ENCODE results near the gene HEG1. TPM values are rescaled to one million over a fixed set of nuclear protein-coding genes. Genes with fewer than 3 reads are reported as not detected.

Gene HEG1
- polyA plus RNA-seq, 3 donors = 7.0 to 36.6 (median 14.1) TPM

DNA sequence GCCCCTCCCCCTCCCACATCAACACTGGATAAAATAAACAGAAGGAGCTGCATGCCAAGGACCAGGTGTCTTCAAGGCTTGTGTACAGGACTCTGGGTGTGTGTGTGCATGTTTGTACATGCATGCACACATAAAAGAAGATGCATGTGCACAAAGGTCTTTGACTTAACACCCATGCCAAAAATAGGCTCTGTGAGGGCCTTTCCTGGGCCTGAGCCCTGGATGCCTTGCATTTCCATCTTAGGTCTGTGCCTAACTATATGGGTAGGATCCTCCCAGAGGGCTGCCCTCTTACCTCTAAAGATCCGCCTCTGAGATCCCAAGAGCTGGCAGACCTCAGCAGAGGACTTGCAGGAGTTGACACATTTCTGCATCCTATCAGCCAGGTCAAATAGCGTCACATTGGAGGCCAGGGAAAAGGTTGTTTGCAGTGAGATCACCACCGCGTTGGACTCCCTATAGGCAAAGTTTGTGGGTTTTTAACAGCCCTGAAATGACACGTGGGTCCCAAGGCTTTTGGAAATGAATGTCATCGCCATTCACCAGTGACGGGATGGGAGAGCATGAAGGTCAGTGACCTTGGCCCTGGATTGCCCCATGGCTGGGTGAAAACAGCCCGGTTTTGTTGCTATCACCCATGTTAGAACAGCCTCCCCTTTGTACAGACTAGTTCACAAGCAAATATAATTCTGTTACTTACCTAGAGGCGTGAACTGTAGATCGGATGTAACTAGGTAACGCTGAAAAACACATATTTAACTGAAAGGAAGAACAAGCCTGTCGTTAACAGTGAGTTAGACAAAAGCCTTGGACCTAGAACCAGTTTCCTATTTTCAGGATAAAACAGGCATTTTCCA lies 54.0 kb downstream of the HEG1 start:
- WGBS, 3 donors = 62 to 87% (median 81%) methylated on average over 12 of the region's 12 CpGs
- no peak overlapping the region for H3K27ac ChIP-seq (ENCODE audit: low read depth, low read length)

DNA sequence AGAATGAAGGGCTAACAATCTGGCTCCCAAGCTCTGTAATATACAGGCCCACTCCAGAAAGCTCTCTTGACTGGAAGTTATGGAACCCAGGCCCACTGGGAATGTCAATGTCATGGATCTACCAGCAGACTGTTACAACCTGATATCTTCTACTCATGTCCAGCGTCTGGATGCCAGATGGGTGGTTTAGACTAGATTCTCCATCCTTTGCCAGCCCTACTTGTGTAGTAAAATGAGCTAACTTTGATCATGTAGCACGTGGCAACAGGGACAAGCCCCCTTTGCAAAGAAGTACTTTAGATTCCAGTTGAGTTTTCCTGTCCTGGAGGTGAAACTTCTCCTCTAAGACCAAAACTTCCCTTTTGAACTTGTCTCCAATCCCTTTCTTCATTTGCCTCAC lies 55.1 kb downstream of the HEG1 start:
- 88 to 95% (median 89%) methylated on average over 2 of the region's 2 CpGs for WGBS, 3 donors

DNA sequence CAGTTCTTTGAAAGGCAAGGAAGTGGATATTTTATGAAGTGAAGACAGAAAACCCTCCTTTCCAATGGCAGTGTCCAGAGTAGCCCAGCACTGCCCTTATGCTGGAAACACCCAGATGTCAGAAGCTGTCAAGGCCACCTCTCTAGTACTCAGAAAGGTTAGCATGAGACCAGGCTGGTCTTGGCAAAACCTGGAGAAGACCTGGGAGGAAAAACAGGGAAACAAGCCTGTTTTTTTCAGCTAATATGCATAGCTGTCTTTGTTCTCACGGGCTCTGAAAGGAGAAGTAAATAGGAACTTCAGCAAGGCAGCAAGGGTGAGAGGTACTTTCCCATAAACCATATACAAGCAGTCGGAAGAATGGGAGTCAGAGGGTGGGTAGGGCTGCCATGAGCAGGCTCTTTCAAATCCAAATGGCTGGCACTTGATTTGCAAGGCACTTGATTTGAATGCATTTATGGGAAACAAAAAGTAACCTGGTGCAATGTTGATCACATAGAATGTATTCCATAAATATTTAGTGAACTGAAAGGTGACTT lies 55.8 kb downstream of the HEG1 start:
- H3K27ac ChIP-seq (ENCODE audit: low read depth, low read length) = no peak overlapping the region
- WGBS, 3 donors = 35 to 68% (median 57%) methylated on average over 2 of the region's 2 CpGs

More for the DNA sequence above, 55.1 kb downstream of the HEG1 start:
- H3K27ac ChIP-seq (ENCODE audit: low read depth, low read length) = no peak overlapping the region

DNA sequence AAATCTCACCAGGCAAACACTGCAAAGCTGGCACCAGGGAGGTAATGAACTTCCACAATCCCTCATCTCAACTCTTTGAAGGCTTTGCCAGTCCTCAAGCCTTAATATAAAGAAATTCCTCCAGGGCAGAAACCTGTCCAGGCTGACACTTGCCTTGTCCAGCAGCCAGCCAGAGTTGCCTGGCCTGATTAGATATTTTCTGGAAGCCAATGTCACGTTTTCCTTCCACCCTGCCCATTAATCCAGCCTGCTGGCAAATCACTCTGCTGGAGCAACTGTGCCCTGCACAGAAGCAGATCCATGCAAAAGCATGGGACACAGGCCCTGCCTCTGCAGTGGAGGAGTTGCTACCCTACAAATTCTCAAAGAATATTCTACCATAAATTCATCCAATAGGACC lies 56.5 kb downstream of the HEG1 start:
- WGBS, 3 donors = 12 to 53% (median 26%) methylated on average over 1 of the region's 1 CpG
- no peak overlapping the region for H3K27ac ChIP-seq (ENCODE audit: low read depth, low read length)

DNA sequence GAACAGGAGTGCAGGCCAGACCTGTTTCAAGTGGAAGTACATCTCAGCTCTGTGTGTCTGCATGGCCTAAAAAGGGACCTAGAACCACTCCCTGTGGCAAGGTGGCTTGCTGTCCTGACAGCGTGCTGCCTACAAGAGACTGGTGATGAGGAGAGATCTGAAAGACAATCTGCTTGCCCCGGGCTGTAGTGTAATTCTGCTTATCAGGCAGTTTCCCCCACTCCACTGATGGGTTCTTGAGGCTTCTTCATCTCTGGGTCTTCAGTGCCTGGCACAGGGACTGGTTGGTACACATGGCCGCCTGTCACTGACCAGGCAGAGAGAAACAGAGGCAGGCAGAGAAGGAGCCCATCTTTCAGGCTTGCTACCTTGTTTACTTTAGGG lies 57.6 kb downstream of the HEG1 start:
- H3K27ac ChIP-seq (ENCODE audit: low read depth, low read length) = no peak overlapping the region
- WGBS, 3 donors = 93 to 96% (median 95%) methylated on average over 3 of the region's 3 CpGs

DNA sequence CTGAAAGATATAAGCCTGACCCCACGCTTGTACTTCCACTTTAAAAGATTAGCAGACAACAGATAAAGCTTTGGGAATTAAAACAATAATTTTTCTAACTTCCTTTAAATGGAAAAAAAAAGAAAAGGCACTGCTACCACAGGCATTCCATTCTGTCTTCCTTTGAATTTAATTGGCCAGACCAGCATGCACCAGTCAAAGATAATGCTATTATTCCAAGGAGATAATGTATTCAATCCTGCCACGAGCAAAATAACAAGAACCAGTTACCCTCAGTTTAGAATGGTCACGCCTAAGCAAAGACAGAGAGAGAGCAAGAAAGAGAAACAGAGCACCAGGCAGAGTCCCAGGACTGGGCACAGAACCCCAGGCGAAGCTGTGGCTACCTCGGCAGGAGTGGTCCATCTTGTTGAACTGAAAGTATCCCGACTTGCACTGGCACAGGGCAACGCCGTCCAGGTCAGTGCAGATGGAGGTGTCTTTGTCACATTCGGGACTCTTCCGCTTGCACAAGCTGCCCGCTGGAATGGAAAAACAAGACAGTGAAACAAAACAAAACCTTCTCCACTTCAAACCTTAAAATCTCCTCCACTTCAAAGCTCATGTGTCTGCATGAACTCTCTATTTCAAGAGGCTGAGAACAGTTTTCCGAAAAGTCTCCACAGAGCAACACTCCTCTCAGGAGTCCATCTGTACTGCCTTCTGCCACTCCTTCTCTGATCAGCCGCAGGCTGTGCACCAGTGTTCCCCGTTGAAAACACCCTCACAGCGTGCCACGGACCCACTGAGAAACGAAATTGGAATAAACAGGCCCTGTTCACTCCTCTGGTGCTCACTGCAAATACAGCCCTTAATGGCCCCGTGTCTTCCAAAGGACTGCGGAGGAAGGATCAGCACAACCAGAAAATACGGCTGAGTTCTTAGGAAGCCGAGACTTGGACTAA lies 58.2 kb downstream of the HEG1 start:
- H3K27ac ChIP-seq (ENCODE audit: low read depth, low read length) = no peak overlapping the region
- WGBS, 3 donors = 86 to 93% (median 93%) methylated on average over 21 of the region's 21 CpGs

DNA sequence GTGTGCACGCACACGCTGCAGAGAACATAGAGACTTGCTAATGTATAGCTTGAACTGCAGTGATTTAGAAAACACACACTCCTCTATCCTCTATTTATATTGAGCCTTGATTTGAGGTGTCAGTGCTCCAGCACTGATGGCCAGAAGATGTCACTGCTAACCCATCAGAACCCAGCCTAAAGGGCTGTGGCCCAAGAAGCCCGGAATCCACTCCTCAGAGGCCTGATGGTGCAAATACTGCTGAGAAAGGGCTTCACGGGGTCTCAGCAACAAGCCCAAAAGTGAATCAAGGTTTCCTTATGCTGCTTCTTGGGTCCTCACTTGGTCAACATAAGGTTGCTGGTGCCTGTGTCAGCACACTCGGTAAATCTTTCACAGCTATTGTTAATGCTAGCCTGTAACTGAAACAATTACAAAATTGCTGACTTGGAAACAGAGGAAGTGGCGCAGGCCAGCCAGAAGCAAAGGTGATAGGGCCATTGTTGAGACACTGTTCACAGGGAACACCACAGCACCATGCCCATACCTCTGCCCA lies 60.3 kb downstream of the HEG1 start:
- 40 to 50% (median 41%) methylated on average over 6 of the region's 6 CpGs for WGBS, 3 donors
- no peak overlapping the region for H3K27ac ChIP-seq (ENCODE audit: low read depth, low read length)

DNA sequence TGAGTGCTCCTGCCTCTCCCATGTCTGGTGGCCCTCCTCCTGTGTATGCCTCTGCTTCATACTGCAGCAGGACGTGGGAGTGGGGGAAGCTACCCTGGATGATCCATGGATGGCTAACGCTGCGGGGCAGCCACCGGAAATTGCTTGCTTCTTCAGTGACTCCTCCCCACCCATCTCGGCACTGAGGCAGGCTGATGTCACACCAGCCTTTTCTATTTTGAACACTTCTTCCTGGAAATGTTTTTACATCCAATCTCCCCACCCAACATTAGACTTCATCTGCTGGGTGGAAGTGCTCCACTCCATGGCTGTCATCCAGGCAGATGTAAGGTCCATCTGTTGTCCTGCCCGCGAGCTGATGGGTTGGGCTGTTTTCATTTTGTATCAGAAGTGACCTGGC lies 62.3 kb downstream of the HEG1 start:
- WGBS, 3 donors = 49 to 75% (median 49%) methylated on average over 7 of the region's 7 CpGs
- no peak overlapping the region for H3K27ac ChIP-seq (ENCODE audit: low read depth, low read length)

DNA sequence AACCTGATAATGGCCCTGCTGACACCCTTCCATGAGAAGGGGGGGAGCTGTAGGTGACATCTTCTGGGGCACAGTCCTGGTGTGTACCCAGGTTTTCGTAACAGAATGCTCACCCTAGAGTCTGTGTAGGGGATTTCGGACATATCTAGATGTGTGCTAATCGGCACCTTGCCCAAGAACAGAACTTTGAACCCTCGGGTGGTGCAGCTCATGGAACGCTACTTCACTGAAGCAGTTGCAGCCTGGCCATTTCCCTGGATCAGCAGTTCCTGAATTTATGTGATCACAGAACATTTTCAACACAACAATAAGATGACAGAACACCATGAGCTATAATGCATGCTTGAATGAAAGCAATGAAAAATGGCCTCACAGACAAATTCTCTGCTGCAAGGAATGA lies 63.8 kb downstream of the HEG1 start:
- no peak overlapping the region for H3K27ac ChIP-seq (ENCODE audit: low read depth, low read length)
- 57 to 92% (median 84%) methylated on average over 5 of the region's 5 CpGs for WGBS, 3 donors

DNA sequence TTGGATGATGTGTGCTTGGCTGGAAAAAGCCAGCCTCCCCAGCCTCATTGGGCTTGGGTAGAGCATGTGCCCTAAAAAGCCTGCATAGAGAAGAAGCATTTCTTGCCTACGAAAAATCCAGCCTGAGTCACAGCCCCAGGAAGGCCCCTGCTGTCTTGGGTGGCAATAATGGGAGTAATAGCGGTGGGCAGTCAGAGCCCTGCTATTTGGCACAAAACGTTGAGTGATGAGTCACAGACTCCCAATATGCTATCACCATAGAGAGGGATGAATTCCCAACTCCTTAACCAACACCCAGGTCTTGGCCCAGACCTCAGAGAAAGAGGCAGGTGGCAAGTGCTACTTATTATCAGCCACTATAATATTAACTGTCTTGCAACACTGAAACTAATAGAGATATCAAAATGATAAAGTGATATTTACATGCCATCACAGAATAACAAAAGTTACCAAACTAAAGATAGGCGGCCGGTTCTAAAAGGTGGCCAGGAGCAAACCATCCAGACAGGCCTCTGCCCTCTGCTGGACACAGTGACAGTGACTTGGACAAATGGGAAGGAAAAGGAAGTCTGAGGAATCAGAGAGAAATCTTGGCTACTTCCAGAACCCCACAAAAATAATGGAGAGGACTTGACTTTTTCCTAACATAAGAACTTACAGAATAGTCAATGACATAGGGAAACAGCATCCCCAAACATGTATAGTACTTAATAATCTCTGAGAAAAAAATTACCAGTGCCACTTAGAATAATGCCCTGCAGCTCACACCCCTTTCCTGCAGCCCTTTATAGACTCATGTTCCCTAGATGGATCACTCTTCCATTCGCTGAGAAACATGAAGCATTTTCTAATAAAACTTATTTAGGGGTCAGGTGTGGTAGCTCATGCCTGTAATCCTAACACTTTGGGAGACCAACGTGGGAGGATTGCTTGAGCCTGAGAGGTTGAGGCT lies 69.3 kb downstream of the HEG1 start:
- 70 to 74% (median 71%) methylated on average over 7 of the region's 7 CpGs for WGBS, 3 donors

DNA sequence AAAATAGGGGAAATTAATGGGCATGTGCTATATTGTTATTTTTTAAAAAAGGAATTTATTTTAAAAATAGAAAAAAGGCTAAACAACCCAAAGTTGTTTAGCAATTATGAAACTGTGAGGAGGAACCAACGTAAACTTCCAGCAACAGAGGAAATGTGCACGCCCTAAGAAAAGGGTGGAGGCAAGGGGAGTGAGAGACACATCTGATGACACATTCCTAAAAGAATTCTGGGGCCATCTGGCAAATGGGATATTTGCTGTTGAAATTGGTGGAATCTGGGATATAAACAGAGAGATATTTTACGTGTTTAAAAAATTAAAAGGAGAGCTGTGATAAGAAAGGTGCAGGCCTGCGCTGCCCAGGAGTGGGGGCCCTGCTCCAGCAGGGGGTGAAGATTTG lies 70.4 kb downstream of the HEG1 start:
- peak overlapping the region; percentile 75 for H3K27ac ChIP-seq (ENCODE audit: low read depth, low read length)
- 31 to 79% (median 59%) methylated on average over 4 of the region's 4 CpGs for WGBS, 3 donors

More for the DNA sequence above, 69.3 kb downstream of the HEG1 start:
- H3K27ac ChIP-seq (ENCODE audit: low read depth, low read length) = peak overlapping the region; percentile 75

DNA sequence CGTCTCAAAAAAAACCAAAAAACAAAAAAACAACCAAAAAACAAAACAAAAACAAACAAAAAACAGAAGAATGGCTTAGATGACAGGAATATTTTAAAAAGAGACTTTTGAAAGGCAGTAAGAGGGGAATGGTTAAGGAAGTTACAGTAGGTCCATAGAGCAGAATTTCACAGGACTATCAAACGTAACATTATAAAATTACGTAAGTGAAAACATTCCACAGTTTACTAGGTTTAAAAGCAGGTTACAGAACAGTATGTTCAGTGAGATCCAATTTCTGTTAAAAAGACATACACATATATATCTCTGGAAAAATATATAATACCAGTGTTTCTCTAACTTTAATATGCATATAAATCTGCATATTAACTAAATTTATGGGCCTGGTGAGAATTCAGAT lies 71.0 kb downstream of the HEG1 start:
- peak overlapping the region; percentile 81 for H3K27ac ChIP-seq (ENCODE audit: low read depth, low read length)
- 76 to 97% (median 85%) methylated on average over 3 of the region's 3 CpGs for WGBS, 3 donors

DNA sequence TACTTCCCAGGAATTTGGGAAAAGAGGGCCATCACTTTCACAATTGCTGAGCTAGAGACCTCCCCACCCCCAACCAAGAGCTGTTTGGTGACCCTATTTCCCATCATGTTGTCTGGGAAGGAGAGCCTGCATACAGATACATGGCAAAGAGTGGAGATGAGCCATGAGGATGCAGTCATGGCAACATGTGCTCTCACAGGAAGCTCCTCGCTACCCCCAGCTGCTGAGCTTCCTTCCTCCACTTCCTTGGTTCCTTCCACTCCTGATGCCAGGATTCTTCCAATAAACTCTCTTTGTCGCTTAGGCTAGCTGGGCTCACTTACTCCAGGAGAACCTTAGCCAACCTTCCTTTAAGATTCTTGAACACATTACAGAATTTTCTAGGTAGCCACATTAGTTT lies 72.9 kb downstream of the HEG1 start:
- 56 to 91% (median 59%) methylated on average over 2 of the region's 2 CpGs for WGBS, 3 donors
- H3K27ac ChIP-seq (ENCODE audit: low read depth, low read length) = no peak overlapping the region

DNA sequence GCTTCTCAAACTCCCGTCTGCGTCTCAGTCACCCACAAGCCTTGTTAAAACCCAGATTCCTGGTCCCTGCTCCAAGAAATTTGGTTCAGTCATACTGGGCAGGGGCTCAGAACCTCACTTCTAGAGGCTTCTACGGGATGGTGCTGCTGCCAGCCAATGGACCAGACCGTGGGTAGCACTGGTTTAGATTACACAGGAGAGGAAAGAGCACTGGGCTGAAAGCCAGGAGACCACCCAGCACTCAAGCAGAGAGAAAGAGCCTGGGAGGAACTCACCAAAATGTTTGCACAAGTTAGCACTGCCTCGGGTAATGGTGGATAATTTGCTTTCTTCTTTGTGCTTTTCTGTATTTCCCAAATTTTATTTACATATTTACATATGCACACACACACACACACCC lies 74.3 kb downstream of the HEG1 start:
- no peak overlapping the region for H3K27ac ChIP-seq (ENCODE audit: low read depth, low read length)
- WGBS, 3 donors = 74 to 84% (median 75%) methylated on average over 5 of the region's 5 CpGs

DNA sequence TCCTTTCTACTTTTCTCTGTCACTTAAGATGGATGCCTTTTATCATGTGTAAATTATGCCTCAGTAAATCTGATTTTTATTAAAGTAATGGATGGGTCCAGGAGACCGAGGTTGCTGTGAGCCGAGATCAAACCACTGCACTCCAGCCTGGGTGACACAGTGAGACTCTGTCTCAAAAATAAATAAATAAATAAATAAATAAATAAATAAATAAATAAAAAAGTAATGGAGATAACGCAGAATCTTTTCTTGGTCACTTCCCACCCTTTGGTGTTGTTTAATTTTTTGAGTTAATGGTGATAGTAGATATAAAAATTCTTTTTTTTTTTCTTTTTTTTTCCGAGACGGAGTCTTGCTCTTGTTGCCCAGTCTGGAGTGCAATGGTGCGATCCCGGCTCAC lies 77.2 kb downstream of the HEG1 start:
- no peak overlapping the region for H3K27ac ChIP-seq (ENCODE audit: low read depth, low read length)
- WGBS, 3 donors = 94 to 98% (median 96%) methylated on average over 7 of the region's 7 CpGs

DNA sequence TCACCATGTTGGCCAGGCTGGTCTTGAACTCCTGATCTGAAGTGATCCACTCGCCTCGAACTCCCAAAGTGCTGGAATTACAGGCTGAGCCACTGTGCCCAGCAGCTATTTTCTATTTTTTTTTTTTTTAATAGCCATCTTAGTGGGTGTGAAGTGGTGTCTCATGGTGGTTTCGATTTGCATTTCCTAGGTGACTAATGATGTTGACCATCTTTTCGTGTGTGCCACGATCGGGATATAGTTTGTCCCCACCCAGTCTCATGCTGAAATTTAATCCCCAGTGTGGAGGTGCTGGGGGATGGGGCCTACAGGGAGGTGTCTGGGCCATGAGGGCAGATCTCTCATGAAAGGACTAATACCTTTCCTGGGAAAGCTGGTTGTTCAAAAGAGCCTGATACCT lies 79.4 kb downstream of the HEG1 start:
- WGBS, 3 donors = 90 to 95% (median 91%) methylated on average over 6 of the region's 6 CpGs
- H3K27ac ChIP-seq (ENCODE audit: low read depth, low read length) = no peak overlapping the region

DNA sequence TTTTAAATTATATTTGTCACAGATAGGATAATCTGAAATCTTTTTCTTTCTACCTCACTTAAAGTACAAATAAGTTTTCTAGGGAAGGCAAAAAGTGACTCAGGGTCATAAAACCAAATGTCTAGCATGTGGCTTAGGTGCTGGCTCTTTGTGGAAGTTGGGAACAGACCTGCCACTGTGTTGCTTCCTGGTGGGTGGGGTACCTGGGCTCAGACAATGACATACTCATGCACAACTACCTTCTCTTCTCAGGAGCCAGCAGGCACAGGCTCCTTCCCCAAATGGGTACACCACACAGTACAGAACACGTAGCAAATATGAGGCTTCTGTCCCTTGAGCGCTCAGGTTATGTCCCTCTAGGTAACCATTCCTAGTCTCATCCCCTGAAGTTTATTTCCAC lies 81.1 kb downstream of the HEG1 start:
- H3K27ac ChIP-seq (ENCODE audit: low read depth, low read length) = no peak overlapping the region
- 95 to 100% (median 98%) methylated on average over 2 of the region's 2 CpGs for WGBS, 3 donors

DNA sequence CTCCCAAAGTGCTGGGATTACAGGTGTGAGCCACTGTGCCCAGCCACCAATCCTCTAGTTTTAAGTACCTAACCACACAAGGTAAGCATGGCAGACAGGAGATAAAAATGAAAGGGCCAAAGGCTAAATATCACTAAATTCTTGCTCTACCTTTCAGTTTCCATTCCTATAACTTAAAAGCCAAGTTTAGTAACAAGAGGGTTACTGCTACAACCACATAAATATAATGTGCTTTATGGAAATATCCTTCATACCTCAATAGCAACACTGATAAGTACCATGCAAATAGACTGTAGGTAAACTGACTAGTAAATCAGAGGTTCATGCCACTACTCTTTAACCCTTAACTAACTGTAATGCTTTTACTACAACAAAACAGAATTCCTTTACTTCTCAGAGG lies 82.5 kb downstream of the HEG1 start:
- no peak overlapping the region for H3K27ac ChIP-seq (ENCODE audit: low read depth, low read length)
